ENCODE results near the gene ADARB2.

Gene ADARB2

DNA sequence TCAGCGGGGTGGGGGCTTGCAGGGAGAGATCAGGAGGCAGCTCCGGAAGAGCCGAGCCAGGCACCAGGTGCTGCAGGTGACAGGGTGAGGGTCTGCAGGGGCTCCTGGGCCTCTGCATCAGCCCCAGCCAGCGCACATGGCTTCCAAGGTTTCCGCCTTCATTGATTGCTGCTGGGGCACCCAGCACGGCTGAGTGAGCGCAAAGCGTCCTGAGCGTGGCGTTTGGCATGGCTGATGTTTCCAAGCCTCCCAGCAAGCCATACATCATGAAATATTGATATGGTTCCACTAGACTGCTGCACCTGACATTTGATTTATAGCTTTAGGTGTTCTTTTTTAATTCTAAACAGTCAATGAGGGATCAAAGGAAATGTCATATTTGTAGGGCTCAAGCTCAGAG lies 422.1 kb downstream of the ADARB2 start:
- DNase-seq (ENCODE audit: low read depth), result no peak

DNA sequence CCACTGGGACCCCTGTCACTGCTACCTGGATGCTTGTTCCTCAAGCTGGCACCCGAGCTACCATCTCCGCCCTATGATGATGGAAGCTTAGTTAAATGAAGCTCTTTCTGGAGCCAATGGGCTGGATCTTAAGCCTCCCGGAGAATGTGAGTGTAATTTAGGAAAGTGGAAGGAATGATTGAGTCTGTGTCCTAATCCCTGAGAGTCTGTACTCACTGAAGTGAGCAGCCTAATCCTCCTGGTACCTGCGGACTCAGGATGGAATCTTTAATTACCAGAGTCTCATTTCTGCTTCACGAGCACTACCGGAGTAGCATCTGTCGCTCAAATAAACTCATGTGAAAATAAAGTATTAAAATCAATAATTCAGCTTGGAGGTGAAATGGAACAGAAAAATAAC lies 425.6 kb downstream of the ADARB2 start:
- DNase-seq (ENCODE audit: low read depth), result no peak

DNA sequence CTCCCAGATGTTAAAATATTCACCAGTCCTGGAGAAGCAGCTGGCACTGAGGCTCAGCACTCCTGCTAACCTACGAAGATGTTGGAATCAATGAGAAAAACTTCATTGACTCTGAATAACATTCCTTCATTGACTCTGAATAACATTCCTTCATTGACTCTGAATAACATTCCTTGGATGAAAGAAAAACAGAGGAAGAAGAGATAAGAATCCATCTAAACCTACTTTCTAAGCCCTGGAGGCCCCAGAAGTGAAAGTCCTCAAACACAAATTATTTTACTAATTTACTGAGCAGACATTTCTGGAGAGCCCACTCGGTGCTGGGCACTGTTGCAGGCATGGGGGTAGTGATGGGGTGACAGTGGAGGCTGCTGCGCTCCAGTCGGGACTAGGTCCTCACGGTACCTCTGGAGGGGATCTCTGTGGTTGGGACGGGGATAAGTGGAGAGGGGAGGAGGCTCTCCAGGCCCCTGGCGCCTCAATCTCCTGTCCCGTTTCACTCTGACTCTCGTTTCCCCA lies 427.0 kb downstream of the ADARB2 start:
- DNase-seq (ENCODE audit: low read depth), result no peak

DNA sequence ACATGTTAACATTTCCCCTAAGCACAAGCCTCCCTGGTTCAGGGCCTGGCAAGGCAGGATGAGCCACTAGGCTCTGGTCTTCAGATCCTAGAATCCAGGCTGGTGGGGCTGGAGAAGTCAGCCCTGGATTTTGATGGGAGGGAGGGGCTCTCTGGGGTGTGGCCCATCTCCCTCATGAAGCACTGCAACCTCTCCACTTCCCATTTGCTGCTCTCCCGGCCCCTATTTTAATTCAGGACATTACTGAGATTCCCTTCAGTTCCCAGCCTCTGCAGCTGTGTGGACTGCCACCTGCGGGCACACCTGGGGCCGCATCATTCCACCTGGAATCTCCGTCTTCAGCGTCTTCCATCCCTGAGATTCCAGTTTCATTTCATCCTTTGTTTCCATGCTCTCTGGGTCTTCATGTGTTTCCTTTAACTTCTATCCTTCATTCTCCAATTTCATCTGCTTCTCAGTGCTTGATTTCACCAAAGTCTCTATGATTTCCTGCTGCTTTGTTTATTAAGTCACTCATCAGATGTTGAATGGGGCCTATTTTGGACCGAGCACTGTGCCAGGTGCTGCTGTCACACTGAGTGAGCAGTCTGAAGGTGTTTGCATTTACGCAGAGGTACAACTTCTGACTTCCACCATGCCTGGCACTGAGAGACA lies 427.6 kb downstream of the ADARB2 start:
- no peak for DNase-seq (ENCODE audit: low read depth)

DNA sequence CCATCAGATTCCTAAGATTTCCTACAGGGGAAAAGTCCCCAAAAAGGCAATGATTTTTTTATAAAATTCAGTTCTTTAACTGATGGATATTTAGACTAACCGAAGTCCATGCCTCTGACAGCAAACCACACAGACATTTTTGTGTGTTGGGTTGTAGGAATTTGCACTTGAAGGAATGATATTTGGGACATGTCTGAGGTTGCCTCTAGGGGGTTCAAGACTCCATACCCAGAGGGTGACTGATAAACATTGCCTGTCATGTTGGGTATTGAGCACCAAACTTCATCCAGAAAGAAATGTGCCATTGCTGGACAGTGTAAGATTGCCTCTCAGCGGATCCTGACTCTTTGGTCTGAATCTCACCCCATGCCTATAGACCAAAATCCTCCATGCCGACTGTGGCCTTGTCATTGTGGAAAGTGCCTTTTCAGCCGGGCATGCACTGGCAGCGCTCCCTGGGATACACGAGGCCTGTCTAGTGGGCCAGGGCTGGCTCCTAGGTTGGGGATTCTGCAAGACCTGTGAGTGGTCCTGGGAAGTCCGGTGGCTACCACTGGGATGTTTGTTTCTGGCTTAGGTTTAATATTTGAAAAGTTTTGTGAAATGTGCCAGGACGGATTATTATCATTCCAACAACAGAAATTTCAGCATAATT lies 428.2 kb downstream of the ADARB2 start:
- no peak for DNase-seq (ENCODE audit: low read depth)

DNA sequence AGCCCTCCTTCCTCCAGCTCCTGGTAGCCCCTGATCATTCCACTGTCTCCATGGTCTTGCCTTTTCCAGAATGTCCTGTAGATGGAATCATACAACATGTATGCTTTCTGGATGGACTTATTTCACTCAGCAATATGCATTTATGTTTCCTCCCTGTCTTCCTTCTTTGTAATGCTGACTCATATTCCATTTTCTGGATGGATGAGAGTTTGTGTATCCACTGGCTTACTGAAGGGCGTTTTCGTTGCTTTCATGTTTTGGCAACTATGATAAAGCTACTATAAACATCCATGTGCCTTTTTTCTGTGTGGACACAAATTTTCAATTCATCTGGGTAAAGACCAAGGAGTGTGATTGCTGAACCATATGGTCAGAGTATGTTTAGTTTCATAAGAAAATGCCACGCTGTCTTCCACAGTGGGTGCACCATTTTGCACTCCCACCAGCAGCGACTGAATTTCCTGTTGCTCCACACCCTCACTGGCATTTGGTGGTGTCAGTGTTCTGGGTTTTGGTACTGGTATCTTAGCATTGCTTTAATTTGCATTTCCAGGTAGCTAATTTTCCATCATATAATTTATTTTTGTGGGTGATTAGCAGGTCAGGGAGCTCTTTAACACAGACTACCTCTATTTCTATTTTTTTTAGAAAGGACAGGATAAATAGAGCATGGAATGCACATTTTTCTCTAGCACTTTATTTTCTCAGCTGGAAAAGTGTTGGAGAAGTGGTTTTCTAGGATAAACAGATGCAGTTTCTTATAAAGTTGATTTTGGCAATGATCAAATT lies 429.0 kb downstream of the ADARB2 start:
- DNase-seq (ENCODE audit: low read depth), result no peak

DNA sequence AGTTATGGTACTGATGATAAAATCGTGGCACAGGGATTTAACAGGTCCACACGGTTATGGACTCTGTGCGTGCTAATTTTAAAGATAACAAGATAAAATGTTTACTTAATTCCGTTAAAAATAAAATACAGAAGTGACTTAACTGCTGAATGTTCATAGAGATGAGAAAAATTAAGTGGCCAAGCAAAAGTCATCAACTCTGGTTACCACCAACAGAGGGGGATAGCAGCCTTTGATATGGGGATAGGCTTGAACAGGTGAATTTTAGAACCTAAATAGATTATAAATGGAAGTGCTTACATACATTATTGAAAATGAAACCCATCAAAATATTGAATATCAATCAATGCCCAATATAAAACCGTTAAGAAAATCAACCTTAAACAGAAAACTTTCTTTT lies 436.2 kb downstream of the ADARB2 start:
- DNase-seq (ENCODE audit: low read depth), result no peak

DNA sequence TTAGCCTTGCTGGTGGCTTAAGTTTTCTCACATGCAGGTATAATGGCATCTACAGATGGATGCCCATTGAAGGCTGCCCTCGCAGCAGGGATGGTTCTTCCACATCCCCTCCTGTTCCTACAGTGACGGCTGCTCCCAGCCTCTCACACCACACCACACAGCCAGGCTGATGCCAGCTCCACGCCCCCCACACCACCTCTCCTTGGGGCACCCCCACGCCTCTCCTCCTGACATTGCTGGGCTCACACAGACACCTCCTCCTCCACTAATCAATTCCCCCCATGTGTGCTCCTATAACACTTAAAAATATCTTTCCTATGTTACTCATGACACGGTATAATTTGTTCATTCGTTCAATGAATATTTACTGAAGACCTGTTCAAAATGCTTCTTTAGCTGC lies 437.1 kb downstream of the ADARB2 start:
- DNase-seq (ENCODE audit: low read depth), result no peak

DNA sequence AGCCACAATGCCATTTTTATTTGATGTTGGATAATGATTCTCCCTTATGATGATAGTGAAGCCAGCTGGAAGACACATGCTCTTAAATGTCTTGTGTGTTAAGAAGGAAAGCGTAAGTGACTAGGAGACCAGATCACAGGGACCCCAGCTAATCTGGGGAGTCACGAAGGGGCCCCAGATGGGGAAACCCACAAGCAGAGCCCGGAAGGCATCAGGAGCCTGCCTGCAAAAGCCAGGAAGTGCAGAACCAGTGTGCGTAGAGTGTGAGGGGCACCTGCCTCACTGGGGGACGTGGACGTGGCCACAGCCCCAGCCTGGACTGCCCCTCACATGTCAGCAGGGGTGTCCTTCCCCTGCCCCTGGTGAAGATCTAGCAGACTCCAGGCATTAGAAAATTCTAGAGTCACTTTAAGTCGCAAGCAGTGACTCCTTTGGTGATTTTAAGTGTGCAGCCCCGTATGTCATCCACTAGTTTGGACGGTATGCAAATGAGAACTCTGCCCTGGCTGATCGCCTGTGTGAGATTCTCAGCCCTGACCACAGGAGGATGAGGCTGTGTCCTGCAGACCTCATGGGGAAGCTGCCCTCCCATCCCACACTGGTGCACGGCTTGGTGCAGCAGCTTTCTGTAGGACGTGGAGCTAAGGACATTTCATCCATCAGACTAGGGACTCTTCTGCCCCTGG lies 438.1 kb downstream of the ADARB2 start:
- DNase-seq (ENCODE audit: low read depth), result no peak

DNA sequence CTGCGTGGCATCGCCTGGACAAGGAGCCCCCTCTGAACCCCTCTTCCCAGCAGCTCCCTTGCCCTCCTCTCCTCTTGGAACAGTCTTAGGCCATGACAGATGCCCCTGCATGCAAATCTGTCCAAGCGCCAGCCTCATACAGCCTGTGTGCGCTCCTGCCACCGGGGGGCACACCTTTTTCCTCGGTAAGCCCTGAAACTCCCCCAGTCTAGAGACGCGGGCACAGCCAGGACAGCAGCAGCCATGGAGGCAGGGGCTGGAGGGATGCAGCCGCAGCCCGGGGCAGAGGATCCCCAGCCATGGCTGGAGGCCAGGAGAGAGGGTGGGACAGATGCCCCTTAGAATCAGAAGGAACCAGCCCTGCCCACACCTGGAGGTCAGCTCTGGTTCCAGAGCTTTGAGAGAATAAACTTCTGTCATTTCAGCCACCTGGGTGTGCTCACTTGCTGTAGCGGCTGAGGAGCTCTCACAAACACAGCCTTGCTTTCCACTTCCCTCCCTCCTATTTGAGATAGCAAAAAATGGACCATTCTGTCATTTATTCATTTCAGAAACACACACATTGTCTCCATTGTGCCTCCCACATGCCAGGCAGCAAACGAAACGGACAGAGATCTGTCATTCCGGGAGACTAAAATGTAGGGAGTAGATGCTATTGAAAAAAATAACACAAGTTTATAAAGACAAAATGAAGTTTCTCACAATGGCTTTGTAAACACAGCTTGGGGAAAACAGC lies 439.6 kb downstream of the ADARB2 start:
- DNase-seq (ENCODE audit: low read depth), result no peak

DNA sequence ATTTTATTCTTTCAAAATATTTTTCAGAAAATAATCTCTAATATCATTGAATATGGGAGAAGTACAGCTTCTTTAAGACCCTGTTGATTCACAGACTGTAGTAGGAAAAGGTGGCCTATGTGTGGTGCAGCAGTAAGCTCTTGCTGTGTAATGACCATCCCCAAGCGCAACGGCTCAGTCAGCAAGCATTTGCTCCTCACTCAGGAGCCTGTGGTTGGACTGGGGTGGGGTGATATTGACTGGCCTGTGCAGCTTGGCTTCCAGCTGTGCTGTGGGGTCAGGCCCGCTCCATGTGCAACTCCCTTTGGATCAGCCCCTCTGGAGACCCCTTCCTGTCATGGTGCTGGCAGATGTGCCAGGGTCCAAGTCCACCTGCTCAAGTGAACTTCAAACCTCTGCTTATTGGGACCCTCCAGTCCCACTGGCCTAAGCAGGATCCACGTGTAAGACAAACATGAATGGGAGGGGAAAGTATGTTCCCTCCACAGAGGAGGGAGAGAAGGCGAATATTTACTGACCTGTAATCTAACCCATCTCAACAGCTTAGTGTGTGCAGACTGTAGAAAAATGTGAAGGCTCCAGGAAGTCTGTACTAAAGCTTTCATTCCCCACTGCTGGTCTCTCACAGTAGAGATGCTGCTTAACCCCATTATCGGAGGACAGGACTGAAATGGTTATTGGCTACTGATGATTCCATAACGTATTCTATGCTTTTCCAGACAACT lies 441.4 kb downstream of the ADARB2 start:
- DNase-seq (ENCODE audit: low read depth), result no peak

DNA sequence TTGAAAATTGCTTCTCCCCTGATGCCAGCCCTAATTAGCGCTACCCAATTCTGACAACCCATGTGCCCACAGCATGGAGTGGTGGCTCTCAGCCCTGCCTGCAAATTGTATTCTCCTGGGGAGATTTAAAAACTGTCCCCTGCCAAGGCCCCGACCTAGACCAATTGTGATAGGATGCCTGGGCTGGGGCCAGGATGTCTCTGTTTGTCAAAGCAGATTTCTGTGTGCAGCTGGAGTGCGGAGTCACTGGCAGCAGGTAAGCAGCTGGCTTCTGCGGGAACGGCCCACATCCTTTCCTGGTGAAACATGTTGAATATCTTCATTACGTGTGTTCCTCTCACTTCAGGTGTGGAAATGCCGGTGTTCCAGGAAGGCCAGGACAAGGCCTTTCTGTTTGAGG lies 442.6 kb downstream of the ADARB2 start:
- DNase-seq (ENCODE audit: low read depth), result no peak

DNA sequence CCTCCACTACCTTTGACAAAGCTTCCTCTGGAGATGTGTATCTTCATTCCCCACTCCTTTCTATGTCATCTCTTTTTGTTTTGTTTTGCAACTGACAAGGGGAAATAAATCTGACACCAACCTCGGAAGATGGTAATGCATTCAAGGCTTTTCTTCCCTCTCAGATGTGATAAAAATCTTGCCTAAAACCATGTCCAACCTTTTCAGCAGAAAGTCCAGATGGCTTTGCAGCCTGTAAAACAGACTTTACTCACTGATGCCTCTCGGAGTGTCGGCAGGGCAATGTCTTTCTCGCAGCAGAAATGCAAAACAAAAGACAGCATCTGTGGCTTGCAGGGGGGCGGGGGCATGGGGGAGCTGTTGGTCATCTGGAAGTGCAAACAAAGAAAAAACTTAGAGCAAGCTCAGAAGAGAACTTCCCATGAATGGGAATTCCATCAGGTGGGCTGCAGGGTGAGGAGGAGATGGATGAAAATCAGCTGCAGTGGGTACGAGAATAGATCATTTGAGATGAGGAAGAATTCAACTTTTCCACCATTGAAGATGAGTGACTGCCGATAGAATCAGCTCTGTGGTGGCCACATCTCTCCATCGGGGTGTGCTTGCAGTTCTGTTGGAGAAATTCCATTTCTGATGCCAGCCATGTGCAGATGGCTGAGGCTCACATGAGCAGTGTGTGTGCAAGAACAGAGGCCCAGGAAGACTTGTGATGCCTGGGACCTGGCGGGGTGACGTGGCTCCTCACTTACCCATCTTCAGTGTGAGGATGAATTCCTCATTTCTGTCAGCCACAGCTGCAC lies 443.5 kb downstream of the ADARB2 start:
- DNase-seq (ENCODE audit: low read depth), result no peak

DNA sequence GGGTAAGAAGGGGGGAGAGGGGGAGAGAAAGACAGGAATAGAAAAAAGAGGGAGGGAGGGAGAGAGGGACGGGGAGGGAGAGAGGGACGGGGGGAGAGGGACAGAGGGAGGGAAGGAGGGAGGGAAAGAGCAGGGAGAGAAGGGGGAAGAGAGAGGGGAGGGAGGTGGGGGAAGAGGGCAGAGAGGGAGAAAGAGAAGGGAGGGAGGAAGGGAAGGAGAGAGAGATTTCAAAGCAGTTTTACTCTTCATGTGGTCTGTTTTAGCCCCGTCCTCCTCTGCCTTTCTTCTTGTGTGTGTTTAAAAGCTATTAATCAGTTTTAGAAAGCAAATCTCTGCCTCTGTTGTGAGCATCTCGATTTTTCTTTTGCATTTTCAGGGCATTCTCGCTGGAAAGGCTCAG lies 444.2 kb downstream of the ADARB2 start:
- DNase-seq (ENCODE audit: low read depth), result no peak

DNA sequence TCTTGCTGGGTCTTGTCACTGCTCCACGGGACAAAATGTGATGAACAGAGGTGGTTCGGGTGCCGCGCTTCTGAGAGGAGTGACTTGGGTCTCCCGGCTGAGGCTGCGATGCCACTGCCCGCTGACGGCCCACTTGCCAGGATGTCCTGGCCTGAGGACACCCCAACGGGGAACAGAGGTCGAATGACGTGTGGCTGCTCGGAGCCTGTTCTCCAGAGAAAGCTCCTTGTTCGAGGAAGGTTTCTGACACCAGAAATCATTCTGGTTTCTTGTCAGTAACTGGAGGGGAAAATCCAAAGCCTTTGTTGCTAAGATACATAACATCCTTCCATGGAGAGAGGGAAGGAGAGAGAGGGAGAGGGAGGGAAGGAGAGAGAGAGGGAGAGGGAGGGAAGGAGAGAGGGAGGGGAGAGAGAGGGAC lies 444.7 kb downstream of the ADARB2 start:
- no peak for DNase-seq (ENCODE audit: low read depth)

DNA sequence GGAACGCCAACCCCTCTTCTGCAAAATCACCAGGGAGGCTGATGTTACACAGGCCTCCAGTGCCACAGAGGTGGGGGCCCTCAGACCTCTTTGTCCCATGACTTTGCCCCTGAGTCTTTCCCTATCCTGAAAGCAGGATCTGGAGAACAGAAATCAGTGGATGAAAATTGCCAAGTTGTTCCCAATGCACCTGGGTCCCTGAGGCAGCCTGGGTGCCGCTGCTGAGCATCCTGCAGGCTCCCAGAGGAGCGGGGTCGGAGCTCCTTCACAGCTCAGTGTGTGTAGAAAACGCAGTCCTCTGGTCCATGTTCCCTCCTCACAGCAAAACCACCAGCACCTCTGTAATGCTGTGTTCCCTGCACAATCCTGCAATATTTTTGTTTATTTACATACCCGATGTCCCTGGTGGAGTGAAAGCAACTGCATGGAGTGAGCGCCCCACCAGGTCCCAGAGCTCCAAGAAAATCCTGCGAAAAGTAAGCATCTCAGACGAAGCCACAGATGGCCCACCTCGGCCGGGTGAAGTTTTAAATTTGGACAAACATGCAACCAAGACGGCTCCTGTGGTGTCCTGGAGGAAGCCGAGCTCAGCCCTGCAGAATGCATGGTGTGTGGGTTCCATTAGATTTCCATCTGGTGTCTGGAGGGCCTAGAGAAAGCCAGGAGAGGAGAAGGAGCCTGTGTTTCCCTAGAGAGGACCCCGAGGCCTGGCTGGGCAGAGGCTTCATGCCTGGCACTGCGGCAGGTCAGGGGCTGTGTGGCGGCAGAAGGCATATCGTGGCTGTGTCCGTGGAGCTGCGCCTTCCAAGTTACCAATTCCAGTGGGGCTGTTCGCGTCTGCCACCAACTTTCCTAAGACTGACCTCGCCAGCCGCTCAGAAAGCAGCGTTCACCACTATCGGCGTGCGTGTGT lies 445.9 kb downstream of the ADARB2 start:
- no peak for DNase-seq (ENCODE audit: low read depth)

DNA sequence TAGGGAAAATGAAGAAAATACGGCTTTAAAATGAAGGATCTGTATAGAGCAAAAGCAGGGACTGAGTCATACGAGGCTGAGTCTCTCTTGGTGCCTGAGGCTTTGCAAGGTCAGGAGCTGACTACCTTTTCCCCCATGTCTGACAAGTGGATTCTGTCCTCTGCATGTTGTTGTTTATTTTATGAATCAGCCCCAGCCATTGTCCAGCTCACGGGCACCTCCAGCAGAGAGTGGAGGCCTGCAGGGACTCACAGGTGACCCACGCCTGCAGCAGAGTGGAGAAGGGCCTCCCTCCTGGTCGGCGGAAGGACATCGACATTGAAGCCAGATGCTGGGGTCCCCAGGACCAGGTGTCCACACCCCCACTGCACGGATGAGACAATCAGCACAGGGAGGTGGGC lies 447.3 kb downstream of the ADARB2 start:
- DNase-seq (ENCODE audit: low read depth), result no peak

DNA sequence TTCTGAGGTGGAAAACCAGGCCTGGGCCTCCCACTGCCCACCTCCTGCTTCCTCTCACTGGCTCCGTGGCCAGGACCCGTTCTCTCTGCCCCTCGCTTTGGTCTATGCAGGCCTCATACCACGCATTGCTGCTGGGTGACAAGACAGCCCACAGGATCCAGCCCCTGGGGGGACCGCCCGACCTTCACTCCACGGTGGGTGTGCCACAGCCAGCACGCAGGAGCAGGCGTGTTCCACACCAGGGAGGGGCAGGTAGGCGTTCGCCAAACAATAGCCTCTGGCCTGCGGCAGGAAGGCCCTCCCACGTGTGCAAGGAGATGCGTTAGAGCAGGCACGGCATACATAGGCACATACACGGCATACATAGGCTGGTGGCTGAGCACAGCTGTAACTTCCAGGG lies 447.7 kb downstream of the ADARB2 start:
- DNase-seq (ENCODE audit: low read depth), result no peak

DNA sequence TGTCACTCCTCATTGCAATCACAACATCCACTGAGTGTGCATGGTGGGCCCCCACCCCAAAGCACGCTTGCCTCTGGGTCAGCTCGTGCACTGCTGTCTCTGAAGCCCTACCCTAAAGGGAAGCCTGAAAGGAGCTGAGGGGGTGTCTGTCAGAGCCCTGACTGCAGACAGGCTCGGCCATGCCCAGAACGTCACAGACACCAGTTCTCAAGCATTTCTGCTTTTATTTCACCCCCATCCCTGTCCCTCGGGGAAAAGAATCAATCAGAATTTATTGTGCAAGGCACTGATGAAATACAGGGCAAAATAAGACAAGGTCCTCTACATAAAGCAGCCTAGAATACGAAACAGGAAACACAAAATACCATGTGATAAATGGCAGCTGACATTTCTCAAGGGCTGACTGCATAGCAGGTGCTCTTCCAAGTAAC lies 449.3 kb downstream of the ADARB2 start:
- DNase-seq (ENCODE audit: low read depth), result no peak

Data from HS-5 (cell line).